GM12891 (cell line): Measurements from ENCODE around the gene GRAMD1A.

ENCODE experiments used
- POLR2A ChIP-seq: IDR thresholded peaks from 2 replicates; pipeline ENCODE4 v1.6.1; 2011; ENCODE audit warnings: low read depth, low read length, control low read depth
- POLR2AphosphoS5 ChIP-seq: IDR thresholded peaks from 2 replicates; pipeline ENCODE4 v1.6.1; 2011; ENCODE audit warnings: low read depth, low read length, control low read depth

DNA sequence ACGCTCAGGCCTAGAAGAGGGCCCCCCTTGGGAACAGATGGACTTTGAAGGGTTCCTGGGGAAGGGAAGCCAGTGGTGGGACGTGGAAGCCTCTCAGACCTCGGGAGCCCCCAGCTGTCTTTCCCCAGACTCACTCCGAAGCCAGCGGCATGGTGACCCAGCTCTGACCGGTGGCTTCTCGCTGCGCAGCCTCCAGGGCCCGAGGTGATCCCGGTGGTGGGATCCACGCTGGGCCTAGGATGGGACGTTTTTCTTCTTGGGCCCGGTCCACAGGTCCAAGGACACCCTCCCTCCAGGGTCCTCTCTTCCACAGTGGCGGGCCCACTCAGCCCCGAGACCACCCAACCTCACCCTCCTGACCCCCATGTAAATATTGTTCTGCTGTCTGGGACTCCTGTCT, 66.0 kb downstream of the GRAMD1A start:
- TF ChIP-seq POLR2AphosphoS5: no peak
- no peak for TF ChIP-seq POLR2A
